Liver (tissue), 3 donors: ENCODE data around the gene ASZ1.

Experiments used
- ATF3 ChIP-seq: IDR thresholded peaks from 2 replicates; pipeline ENCODE4 v1.6.1; 2016; ENCODE audit warnings: antibody characterized with exemption
- CTCF ChIP-seq: fragments of 150-350 bp; IDR thresholded peaks from 2 replicates; pipeline ENCODE4 v1.5.1; 2017; ENCODE audit warnings: improper control_type of control experiment, low read depth, low read length; ENCODE audit not compliant: missing input control
- EGR1 ChIP-seq, 2 donors: IDR thresholded peaks; 2 replicates each; pipeline ENCODE4 v1.6.1; 2016 to 2018; ENCODE audit warnings: antibody characterized with exemption in 2 of 2, low read depth in 2 of 2
- FOXA2 ChIP-seq: IDR thresholded peaks from 2 replicates; pipeline ENCODE4 v1.6.1; 2016; ENCODE audit warnings: antibody characterized with exemption
- GABPA ChIP-seq, 2 donors: IDR thresholded peaks in 1 of 2; conservative IDR thresholded peaks in 1 of 2; 2 replicates each; pipeline ENCODE4 v1.6.1; 2016; ENCODE audit warnings: antibody characterized with exemption in 2 of 2, mild to moderate bottlenecking in 1 of 2, moderate library complexity in 1 of 2
- HNF4G ChIP-seq: IDR thresholded peaks from 2 replicates; pipeline ENCODE4 v1.6.1; 2016; ENCODE audit warnings: antibody characterized with exemption
- JUND ChIP-seq, 2 donors: IDR thresholded peaks; 2 replicates each; pipeline ENCODE4 v1.6.1; 2016; ENCODE audit warnings: antibody characterized with exemption in 2 of 2
- MAX ChIP-seq: IDR thresholded peaks from 2 replicates; pipeline ENCODE4 v1.6.1; 2016; ENCODE audit warnings: antibody characterized with exemption
- RAD21 ChIP-seq, 2 donors: IDR thresholded peaks; 2 replicates each; pipeline ENCODE4 v1.6.1; 2016; ENCODE audit warnings: antibody characterized with exemption in 2 of 2, mild to moderate bottlenecking in 2 of 2
- REST ChIP-seq: IDR thresholded peaks from 2 replicates; pipeline ENCODE4 v1.6.1; 2016; ENCODE audit warnings: antibody characterized with exemption, mild to moderate bottlenecking
- RXRA ChIP-seq, 2 donors: IDR thresholded peaks; 2 replicates each; pipeline ENCODE4 v1.6.1; 2017 to 2018; ENCODE audit warnings: antibody characterized with exemption in 2 of 2, mild to moderate bottlenecking in 1 of 2
- SP1 ChIP-seq: IDR thresholded peaks from 2 replicates; pipeline ENCODE4 v1.6.1; 2018; ENCODE audit warnings: antibody characterized with exemption, mild to moderate bottlenecking
- TAF1 ChIP-seq: conservative IDR thresholded peaks from 2 replicates; pipeline ENCODE4 v1.6.1; 2016; ENCODE audit warnings: antibody characterized with exemption, mild to moderate bottlenecking
- YY1 ChIP-seq: IDR thresholded peaks from 2 replicates; pipeline ENCODE4 v1.6.1; 2016; ENCODE audit warnings: antibody characterized with exemption, mild to moderate bottlenecking
- donor health status: healthy.
- donor health status: healthy.

GRCh38 chr7:117470777-117471176 lies 43.5 kb upstream of the ASZ1 start:
- TF ChIP-seq RAD21 (IDR thresholded peaks at IDR 0.05), result no peak
- TF ChIP-seq CTCF, result no peak
- no peak for TF ChIP-seq YY1
- no peak for TF ChIP-seq EGR1 (IDR thresholded peaks at IDR 0.05; ENCODE audit: low read depth in 2 of 2)
- TF ChIP-seq JUND (IDR thresholded peaks at IDR 0.05), result no peak
- no peak for TF ChIP-seq TAF1
- no peak for TF ChIP-seq SP1
- no peak for TF ChIP-seq MAX
- no peak for TF ChIP-seq RXRA (IDR thresholded peaks at IDR 0.05)
- TF ChIP-seq ATF3, result no peak
- TF ChIP-seq GABPA (IDR thresholded peaks at IDR 0.05 in 1 of 2, conservative IDR thresholded peaks at IDR 0.05 in 1 of 2), result no peak
- no peak for TF ChIP-seq HNF4G
- TF ChIP-seq REST, result no peak
- TF ChIP-seq FOXA2, result no peak
